Testis (tissue), 2 donors: ENCODE data around the gene ASIC5.

Source experiments
- CTCF ChIP-seq, 3 experiments: fragments of 450-650 bp in 2 of 3; fragments of 200-600 bp in 1 of 3; sonication (generic) in 1 of 3; IDR thresholded peaks; one replicate each; pipeline ENCODE4 v1.5.1; 2016 to 2019; ENCODE audit warnings: antibody characterized with exemption in 3 of 3, mild to moderate bottlenecking in 2 of 3, moderate library complexity in 1 of 3
- POLR2A ChIP-seq: fragments of 450-650 bp; IDR thresholded peaks from one replicate; pipeline ENCODE4 v1.6.1; 2017; ENCODE audit warnings: antibody characterized with exemption, mild to moderate bottlenecking, moderate library complexity

- TF ChIP-seq CTCF (IDR thresholded peaks at IDR 0.05) (peak; percentile 42 to 61 (median 45)), POLR2A (no peak)
Measured at GRCh38 chr4:155809835-155810234, 56.2 kb downstream of the ASIC5 start.
